ENCODE results near the gene ZNF408.

ZNF408 gene

GRCh38 chr11:46672381-46672839, 28.4 kb upstream of the ZNF408 start:
- intact Hi-C loops (cut with DNase I; ENCODE audit: low total_unique reads), result no loop called here
- Histone ChIP-seq H3K4me3 (no peak overlapping the region), H3K27ac (peak overlapping the region in 1 of 2 donors; percentile 81), H3K9me3 (no peaks in the 10 kb centered on the region), H3K4me1 (peaks cover 0 to 34% (median 20%) of the 10 kb centered on the region in 4 donors), H3K27me3 (no peaks in the 10 kb centered on the region), H3K36me3 (peaks cover 54 to 79% (median 76%) of the 10 kb centered on the region in 3 donors)
- TF ChIP-seq CTCF (IDR thresholded peaks at IDR 0.05), result no peak
- DNase-seq, result peak in 1 of 2 donors; percentile 59

GRCh38 chr11:46673713-46674462, 26.9 kb upstream of the ZNF408 start:
- DNase-seq, result peak in 1 of 2 donors; percentile 58
- peak overlapping the region; percentile 73 to 81 for H3K27ac ChIP-seq
- TF ChIP-seq CTCF (IDR thresholded peaks at IDR 0.05), result no peak
- no peak overlapping the region for H3K4me3 ChIP-seq
- H3K27me3 ChIP-seq, result no peaks in the 10 kb centered on the region
- intact Hi-C loops (cut with DNase I; ENCODE audit: low total_unique reads), result no loop called here
- peaks cover 0 to 26% (median 19%) of the 10 kb centered on the region in 4 donors for H3K4me1 ChIP-seq
- no peaks in the 10 kb centered on the region for H3K9me3 ChIP-seq
- H3K36me3 ChIP-seq, result peaks cover 56 to 79% (median 73%) of the 10 kb centered on the region in 3 donors

- H3K9me3 ChIP-seq, result no peaks in the 10 kb centered on the region
- H3K27me3 ChIP-seq, result no peaks in the 10 kb centered on the region
- peak overlapping the region; percentile 73 to 81 for H3K27ac ChIP-seq
- intact Hi-C loops (cut with DNase I; ENCODE audit: low total_unique reads), result no loop called here
- peaks cover 0 to 26% (median 19%) of the 10 kb centered on the region in 4 donors for H3K4me1 ChIP-seq
- no peak for TF ChIP-seq CTCF (IDR thresholded peaks at IDR 0.05)
- peaks cover 56 to 79% (median 73%) of the 10 kb centered on the region in 3 donors for H3K36me3 ChIP-seq
- peak in 1 of 2 donors; percentile 38 for DNase-seq
- no peak overlapping the region for H3K4me3 ChIP-seq
Measured at GRCh38 chr11:46674463-46675287, 26.2 kb upstream of the ZNF408 start.

GRCh38 chr11:46675288-46675851, 25.5 kb upstream of the ZNF408 start:
- peaks cover 56 to 79% (median 73%) of the 10 kb centered on the region in 3 donors for H3K36me3 ChIP-seq

More at GRCh38 chr11:46675288-46675851, 25.5 kb upstream of the ZNF408 start:
- peak; percentile 84 to 86 for DNase-seq
- TF ChIP-seq CTCF (IDR thresholded peaks at IDR 0.05), result peak; percentile 30 to 46
- Histone ChIP-seq H3K9me3 (no peaks in the 10 kb centered on the region), H3K27me3 (no peaks in the 10 kb centered on the region), H3K27ac (peak overlapping the region; percentile 73 to 81), H3K4me3 (no peak overlapping the region), H3K4me1 (peaks cover 0 to 26% (median 19%) of the 10 kb centered on the region in 4 donors)
- intact Hi-C loops (cut with DNase I; ENCODE audit: low total_unique reads), result no loop called here

All from tibial artery (tissue), 4 donors.